HTERT RPE-1 (cell line): ENCODE measurements around the gene C2CD4B.

ENCODE experiments used
- in situ Hi-C: fragments of 300-500 bp; cut with MboI; formaldehyde crosslinking; loops from 4 replicates; pipeline ENCODE4 v1.14.3; 2020; ENCODE audit warnings: low sequenced_read_pairs

The C2CD4B gene

GRCh38 chr15:62149729-62150128 lies 15.4 kb downstream of the C2CD4B start:
- in situ Hi-C loops: no loop called here

GRCh38 chr15:62147551-62147950 lies 17.5 kb downstream of the C2CD4B start:
- in situ Hi-C loops: no loop called here

- in situ Hi-C loops: no loop called here
These were observed 17.9 kb downstream of the C2CD4B start for GRCh38 chr15:62147149-62147548.

- in situ Hi-C loops: no loop called here
These were observed 19.9 kb downstream of the C2CD4B start for GRCh38 chr15:62145015-62145735.

- in situ Hi-C loops: no loop called here
These were observed 22.3 kb downstream of the C2CD4B start for GRCh38 chr15:62142736-62143135.

GRCh38 chr15:62141643-62142588 lies 23.2 kb downstream of the C2CD4B start:
- in situ Hi-C loops: no loop called here

- in situ Hi-C loops: no loop called here
These were observed 23.9 kb downstream of the C2CD4B start for GRCh38 chr15:62141200-62141599.

- in situ Hi-C loops: no loop called here
These were observed 27.0 kb downstream of the C2CD4B start for GRCh38 chr15:62138124-62138523.

- in situ Hi-C loops: no loop called here
These were observed 27.9 kb downstream of the C2CD4B start for GRCh38 chr15:62136911-62137865.

GRCh38 chr15:62135532-62136134 lies 29.5 kb downstream of the C2CD4B start:
- in situ Hi-C loops: no loop called here

- in situ Hi-C loops: no loop called here
These were observed 31.9 kb downstream of the C2CD4B start for GRCh38 chr15:62133141-62133540.

- in situ Hi-C loops: no loop called here
These were observed 36.2 kb downstream of the C2CD4B start for GRCh38 chr15:62128916-62129315.

GRCh38 chr15:62126364-62126763 lies 38.7 kb downstream of the C2CD4B start:
- in situ Hi-C loops: no loop called here

- in situ Hi-C loops: no loop called here
These were observed 39.3 kb downstream of the C2CD4B start for GRCh38 chr15:62125773-62126172.

GRCh38 chr15:62124973-62125303 lies 40.1 kb downstream of the C2CD4B start:
- in situ Hi-C loops: no loop called here

- in situ Hi-C loops: no loop called here
These were observed 40.7 kb downstream of the C2CD4B start for GRCh38 chr15:62124176-62124972.

- in situ Hi-C loops: no loop called here
These were observed 42.8 kb downstream of the C2CD4B start for GRCh38 chr15:62122249-62122648.

- in situ Hi-C loops: no loop called here
These were observed 43.6 kb downstream of the C2CD4B start for GRCh38 chr15:62121273-62122015.

GRCh38 chr15:62120776-62121175 lies 44.3 kb downstream of the C2CD4B start:
- in situ Hi-C loops: no loop called here
